22Rv1 (cell line): Measurements from ENCODE around the gene UBE2E1.

ENCODE experiments used
- CTCF ChIP-seq: fragments of 450-650 bp; IDR thresholded peaks from 2 replicates; pipeline ENCODE4 v1.5.1; 2017; ENCODE audit warnings: mild to moderate bottlenecking
- ZFX ChIP-seq: fragments of 450-650 bp; IDR thresholded peaks from 2 replicates; pipeline ENCODE4 v1.6.1; 2017; ENCODE audit warnings: antibody characterized with exemption, borderline replicate concordance

- TF ChIP-seq CTCF (no peak), ZFX (no peak)
Observed at GRCh38 chr3:23816721-23817120, 11.0 kb downstream of the UBE2E1 start.
